Measurements from ENCODE around the gene GCH1.

DNA sequence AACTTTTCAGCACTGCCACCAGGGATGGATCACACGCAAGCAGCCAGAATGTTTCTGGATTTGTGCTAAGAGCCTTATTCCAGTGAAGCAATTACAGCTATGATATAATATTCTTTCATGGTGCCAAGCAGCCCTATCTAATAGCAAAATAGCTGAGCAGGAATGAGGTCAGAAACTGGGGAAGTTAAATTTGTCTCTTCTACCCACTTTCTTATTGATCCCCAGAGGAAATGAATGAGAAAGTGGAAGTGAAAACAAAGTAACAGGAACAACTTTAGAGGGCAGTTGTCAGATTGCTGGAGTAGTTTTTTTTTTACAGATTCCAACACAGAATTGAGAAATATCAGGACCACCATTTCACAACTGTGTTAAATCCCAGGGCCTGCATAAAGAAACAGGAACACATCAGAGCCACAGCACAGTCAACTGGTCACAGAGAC is 44.8 kb downstream of the GCH1 start:
- TF ChIP-seq POLR2AphosphoS5 (IDR thresholded peaks at IDR 0.05; ENCODE audit: low read depth, low read length), result no peak
- no peak for TF ChIP-seq TAF1 (IDR thresholded peaks at IDR 0.05; ENCODE audit: low read depth, low read length)
- no peak for TF ChIP-seq POLR2A (IDR thresholded peaks at IDR 0.05; ENCODE audit: low read depth, low read length)

All from GM12891 (cell line).